HEK293 (cell line): ENCODE data around the gene GHRL.

Experiments
- CTCF ChIA-PET: fragments of 350-600 bp; formaldehyde crosslinking; extraction: SDS; loops from one replicate; lab custom pipeline; 2021; ENCODE audit warnings: antibody characterized with exemption; lab: Yijun Ruan, JAX
- POLR2A ChIA-PET: fragments of 300-600 bp; formaldehyde crosslinking; extraction: SDS; loops from one replicate; lab custom pipeline; 2020; ENCODE audit warnings: antibody characterized with exemption, inconsistent platforms; lab: Yijun Ruan, JAX
- H3K27ac ChIP-seq: fragments of 200-500 bp; sonication (Bioruptor generic); 2 replicates; pipeline ENCODE4 v1.5.1; 2014; ENCODE audit warnings: low read depth, low read length, control low read depth, inconsistent platforms; ENCODE audit errors: extremely low read depth
- H3K36me3 ChIP-seq, 2 experiments: fragments of 200-500 bp in 1 of 2; sonication (Bioruptor generic) in 1 of 2; 1 replicate in 1 of 2; 2 replicates in 1 of 2; pipeline ENCODE4 v1.5.1; 2014 to 2017; ENCODE audit warnings: inconsistent platforms in 2 of 2, low read length in 2 of 2; ENCODE audit not compliant: control insufficient read depth in 2 of 2, insufficient read depth in 1 of 2
- H3K4me1 ChIP-seq: fragments of 200-500 bp; sonication (Bioruptor generic); 2 replicates; pipeline ENCODE4 v1.5.1; 2014; ENCODE audit warnings: mild to moderate bottlenecking, low read length, inconsistent platforms; ENCODE audit not compliant: control insufficient read depth, insufficient read depth
- H3K4me3 ChIP-seq: 2 replicates; pipeline ENCODE4 v1.5.1; 2011; ENCODE audit warnings: low read depth, mild to moderate bottlenecking, control low read depth, low read length, moderate library complexity
- H3K9me3 ChIP-seq: fragments of 200-500 bp; sonication (Bioruptor generic); 2 replicates; pipeline ENCODE4 v1.5.1; 2014; ENCODE audit warnings: low read depth, low read length, inconsistent platforms; ENCODE audit not compliant: control insufficient read depth, insufficient read depth
- ATF2 ChIP-seq: fragments of 450-650 bp; formaldehyde crosslinking; IDR thresholded peaks from 2 replicates; pipeline ENCODE4 v1.5.1; 2016; ENCODE audit warnings: missing biosample characterization, missing genetic modification characterization, low read depth
- GLI2 ChIP-seq: fragments of 450-650 bp; formaldehyde crosslinking; IDR thresholded peaks from 2 replicates; pipeline ENCODE4; 2017; ENCODE audit warnings: missing biosample characterization, missing genetic modification characterization, low read depth, borderline replicate concordance
- INSM2 ChIP-seq: fragments of 450-650 bp; formaldehyde crosslinking; IDR thresholded peaks from 2 replicates; pipeline ENCODE4 v1.5.1; 2016; ENCODE audit warnings: missing biosample characterization, missing genetic modification characterization
- KLF17 ChIP-seq: fragments of 450-650 bp; formaldehyde crosslinking; IDR thresholded peaks from 2 replicates; pipeline ENCODE4 v1.5.1; 2016; ENCODE audit warnings: missing biosample characterization, missing genetic modification characterization
- OVOL3 ChIP-seq: fragments of 450-650 bp; formaldehyde crosslinking; IDR thresholded peaks from 2 replicates; pipeline ENCODE4 v1.5.1; 2016; ENCODE audit warnings: missing biosample characterization, missing genetic modification characterization
- PRDM1 ChIP-seq: fragments of 450-650 bp; formaldehyde crosslinking; IDR thresholded peaks from 2 replicates; pipeline ENCODE4; 2016; ENCODE audit warnings: missing biosample characterization, missing genetic modification characterization
- PRDM4 ChIP-seq: fragments of 450-650 bp; formaldehyde crosslinking; IDR thresholded peaks from 2 replicates; pipeline ENCODE4 v1.5.1; 2017; ENCODE audit warnings: missing biosample characterization, missing genetic modification characterization
- SP7 ChIP-seq: fragments of 450-650 bp; formaldehyde crosslinking; IDR thresholded peaks from 2 replicates; pipeline ENCODE4 v1.5.1; 2016; ENCODE audit warnings: missing biosample characterization, missing genetic modification characterization
- TSHZ1 ChIP-seq: fragments of 450-650 bp; formaldehyde crosslinking; IDR thresholded peaks from 2 replicates; pipeline ENCODE4 v1.5.1; 2016; ENCODE audit warnings: missing biosample characterization, missing genetic modification characterization, borderline replicate concordance
- ZBTB6 ChIP-seq: fragments of 450-650 bp; formaldehyde crosslinking; IDR thresholded peaks from 2 replicates; pipeline ENCODE4 v1.5.1; 2017; ENCODE audit warnings: missing biosample characterization, missing genetic modification characterization
- ZNF174 ChIP-seq: fragments of 450-650 bp; formaldehyde crosslinking; IDR thresholded peaks from 2 replicates; pipeline ENCODE4 v1.5.0; 2017; ENCODE audit warnings: missing biosample characterization, mild to moderate bottlenecking, missing genetic modification characterization
- ZNF19 ChIP-seq: fragments of 450-650 bp; formaldehyde crosslinking; IDR thresholded peaks from 2 replicates; pipeline ENCODE4; 2016; ENCODE audit warnings: missing biosample characterization, missing genetic modification characterization, low read depth
- ZNF202 ChIP-seq: fragments of 450-650 bp; formaldehyde crosslinking; IDR thresholded peaks from 2 replicates; pipeline ENCODE4 v1.5.1; 2016; ENCODE audit warnings: missing biosample characterization, missing genetic modification characterization, borderline replicate concordance
- ZNF341 ChIP-seq: fragments of 450-650 bp; formaldehyde crosslinking; IDR thresholded peaks from 2 replicates; pipeline ENCODE4; 2016; ENCODE audit warnings: low read depth, missing biosample characterization, missing genetic modification characterization
- ZNF585B ChIP-seq: fragments of 450-650 bp; formaldehyde crosslinking; IDR thresholded peaks from 2 replicates; pipeline ENCODE4 v1.5.1; 2016; ENCODE audit warnings: missing biosample characterization, missing genetic modification characterization
- ZNF596 ChIP-seq: fragments of 450-650 bp; IDR thresholded peaks from 2 replicates; pipeline ENCODE4 v1.5.0; 2018; ENCODE audit warnings: missing biosample characterization, mild to moderate bottlenecking, missing genetic modification characterization, moderate library complexity
- ZNF621 ChIP-seq: fragments of 450-650 bp; formaldehyde crosslinking; IDR thresholded peaks from 2 replicates; pipeline ENCODE4 v1.5.1; 2017; ENCODE audit warnings: missing biosample characterization, missing genetic modification characterization
- ZNF629 ChIP-seq: fragments of 450-650 bp; formaldehyde crosslinking; IDR thresholded peaks from 2 replicates; pipeline ENCODE4 v1.5.1; 2017; ENCODE audit warnings: missing biosample characterization, missing genetic modification characterization
- ZNF654 ChIP-seq: fragments of 450-650 bp; formaldehyde crosslinking; IDR thresholded peaks from 2 replicates; pipeline ENCODE4 v1.5.1; 2016; ENCODE audit warnings: low read depth, missing biosample characterization, missing genetic modification characterization
- ZNF768 ChIP-seq: fragments of 450-650 bp; formaldehyde crosslinking; IDR thresholded peaks from 2 replicates; pipeline ENCODE4 v1.5.1; 2018; ENCODE audit warnings: missing biosample characterization, mild to moderate bottlenecking, missing genetic modification characterization
- ZSCAN18 ChIP-seq: fragments of 450-650 bp; formaldehyde crosslinking; IDR thresholded peaks from 2 replicates; pipeline ENCODE4 v1.5.1; 2016; ENCODE audit warnings: missing biosample characterization, missing genetic modification characterization

Gene GHRL

GRCh38 chr3:10255835-10256234 is 36.9 kb downstream of the GHRL start:
- CTCF ChIA-PET: interaction anchor here (0.6 kb wide), 1 partner anchor 13 kb away, joined by 3 read pairs; no protein-coding TSS in a partner anchor
- Histone ChIP-seq H3K4me1 (no peaks in the 10 kb centered on the region), H3K36me3 (peaks cover 31 to 74% of the 10 kb centered on the region in 2 experiments; a peak in 2 of 3 replicates), H3K4me3 (no peak overlapping the region), H3K9me3 (no peaks in the 10 kb centered on the region), H3K27ac (no peak overlapping the region)
- POLR2A ChIA-PET: no interaction called here
- TF ChIP-seq ATF2 (tag by site-specific recombination): peak; percentile 67
- TF ChIP-seq GLI2 (tag by site-specific recombination): no peak
- no peak for TF ChIP-seq INSM2
- peak; percentile 67 for TF ChIP-seq PRDM1 (tag by site-specific recombination)

- TF ChIP-seq ZNF19: no peak
- no peak for TF ChIP-seq ZNF629 (tag by site-specific recombination)
- no peak for TF ChIP-seq ZBTB6 (tag by site-specific recombination)
- TF ChIP-seq ZNF654 (tag by site-specific recombination): no peak
- no peak for TF ChIP-seq ZNF341 (tag by site-specific recombination)
- no peak for TF ChIP-seq TSHZ1 (tag by site-specific recombination)
- no peak for TF ChIP-seq KLF17 (tag by site-specific recombination)
- TF ChIP-seq PRDM4 (tag by site-specific recombination): no peak
- TF ChIP-seq ZNF585B: no peak
- TF ChIP-seq ZNF621: no peak
- no peak for TF ChIP-seq ZNF174 (tag by site-specific recombination)
- TF ChIP-seq SP7 (tag by site-specific recombination): no peak
- TF ChIP-seq OVOL3 (tag by site-specific recombination): no peak
- TF ChIP-seq ZNF768: no peak
- TF ChIP-seq ZSCAN18 (tag by site-specific recombination): no peak
- TF ChIP-seq ZNF202 (tag by site-specific recombination): no peak
- TF ChIP-seq ZNF596 (tag by site-specific recombination): no peak
- Histone ChIP-seq H3K27ac (no peak overlapping the region), H3K4me3 (no peak overlapping the region), H3K4me1 (no peaks in the 10 kb centered on the region), H3K9me3 (no peaks in the 10 kb centered on the region), H3K36me3 (peaks cover 22 to 65% of the 10 kb centered on the region in 2 experiments; a peak in 2 of 3 replicates)
- ChIA-PET POLR2A (no interaction called here), CTCF (no interaction called here)
These were observed 39.0 kb downstream of the GHRL start for GRCh38 chr3:10253731-10254130.
